DLD1 (cell line): ENCODE data around the gene CD4.

Experiments used
- in situ Hi-C: cut with HindIII; loops from 2 replicates; pipeline ENCODE4 v1.10.0; 2017; ENCODE audit warnings: low sequenced_read_pairs

Gene CD4

GRCh38 chr12:6809056-6809455, 19.7 kb downstream of the CD4 start:
- in situ Hi-C loops: no loop called here

- in situ Hi-C loops: no loop called here
These were observed 21.4 kb downstream of the CD4 start for GRCh38 chr12:6810758-6811157.

GRCh38 chr12:6813363-6813762, 24.0 kb downstream of the CD4 start:
- in situ Hi-C loops: no loop called here

GRCh38 chr12:6816598-6816997, 27.3 kb downstream of the CD4 start:
- in situ Hi-C loops: no loop called here

GRCh38 chr12:6817098-6817497, 27.8 kb downstream of the CD4 start:
- in situ Hi-C loops: no loop called here

- in situ Hi-C loops: no loop called here
These were observed 28.4 kb downstream of the CD4 start for GRCh38 chr12:6817662-6818157.

- in situ Hi-C loops: no loop called here
These were observed 28.9 kb downstream of the CD4 start for GRCh38 chr12:6818222-6818621.

GRCh38 chr12:6818645-6819044, 29.3 kb downstream of the CD4 start:
- in situ Hi-C loops: no loop called here

GRCh38 chr12:6819106-6820030, 30.0 kb downstream of the CD4 start:
- in situ Hi-C loops: no loop called here

GRCh38 chr12:6820166-6820565, 30.8 kb downstream of the CD4 start:
- in situ Hi-C loops: no loop called here

GRCh38 chr12:6821591-6822425, 32.5 kb downstream of the CD4 start, which contains the start of gene GPR162:
Gene GPR162, plus strand, starts transcription at chr12:6821821. Its CDS starts 2,078 bp downstream, at chr12:6823899.
- in situ Hi-C loops: no loop called here

GRCh38 chr12:6822426-6823135, 33.3 kb downstream of the CD4 start:
- in situ Hi-C loops: no loop called here

GRCh38 chr12:6823182-6824084, 34.1 kb downstream of the CD4 start:
- in situ Hi-C loops: no loop called here

- in situ Hi-C loops: no loop called here
These were observed 34.9 kb downstream of the CD4 start for GRCh38 chr12:6824085-6824775.

- in situ Hi-C loops: no loop called here
These were observed 35.6 kb downstream of the CD4 start for GRCh38 chr12:6824901-6825381.

- in situ Hi-C loops: no loop called here
These were observed 36.2 kb downstream of the CD4 start for GRCh38 chr12:6825398-6826124.

- in situ Hi-C loops: no loop called here
These were observed 36.9 kb downstream of the CD4 start for GRCh38 chr12:6826125-6826733.
